Activated CD8-positive, alpha-beta T cell treated with anti-CD3 and anti-CD28 coated beads for 36 hours (primary cell): ENCODE results near the gene CEND1. TPM values are rescaled to one million over a fixed set of nuclear protein-coding genes. Genes with fewer than 3 reads are reported as not detected.

Experiments used
- ATAC-seq: fragments of 200-7000 bp; cut with Tn5 transposase; one replicate; pipeline ENCODE4 v1.10.0; 2021; ENCODE audit warnings: mild to moderate bottlenecking, moderate library complexity
- CTCF ChIA-PET: fragments of 350-600 bp; sonication (Branson Sonifier 250); formaldehyde crosslinking; loops from one replicate; lab custom pipeline; 2021; ENCODE audit warnings: antibody characterized with exemption; lab: Charles Lee
- POLR2A ChIA-PET: fragments of 350-600 bp; sonication (Branson Sonifier 250); formaldehyde crosslinking; loops from one replicate; lab custom pipeline; 2021; ENCODE audit warnings: antibody characterized with exemption; lab: Charles Lee
- DNase-seq: peaks from one replicate; pipeline ENCODE4 v3.0.0-alpha.2; 2020
- H3K27ac Mint-ChIP-seq: one replicate; pipeline ENCODE4 v1.8.0; 2021; ENCODE audit warnings: mild to moderate bottlenecking, mixed read lengths
- H3K27me3 Mint-ChIP-seq: one replicate; pipeline ENCODE4 v1.8.0; 2021; ENCODE audit warnings: mixed read lengths
- H3K36me3 Mint-ChIP-seq: one replicate; pipeline ENCODE4 v1.8.0; 2021; ENCODE audit warnings: low read depth, mixed read lengths
- H3K4me1 Mint-ChIP-seq: one replicate; pipeline ENCODE4 v1.8.0; 2021; ENCODE audit warnings: low read depth, mixed read lengths
- H3K4me3 Mint-ChIP-seq: one replicate; pipeline ENCODE4 v1.8.0; 2021; ENCODE audit warnings: mild to moderate bottlenecking, moderate library complexity, mixed read lengths
- H3K9me3 Mint-ChIP-seq: one replicate; pipeline ENCODE4 v1.8.0; 2021; ENCODE audit warnings: mixed read lengths
- CTCF ChIP-seq: fragments of 200-600 bp; IDR thresholded peaks from one replicate; pipeline ENCODE4 v1.8.0; 2022; ENCODE audit warnings: antibody characterized with exemption, mild to moderate bottlenecking
- intact Hi-C: fragments of 100-400 bp; cut with micrococcal nuclease; formaldehyde crosslinking; loops from one replicate; pipeline ENCODE4 v1.10.0; 2022
- total RNA-seq, 2 experiments: library from RNA; stranded (reverse); gene quantifications; one replicate each; pipeline ENCODE4 v1.2.3, GENCODE V29; 2021

Gene CEND1
- total RNA-seq, 2 experiments from 2014 or later, result 0.20 to 0.25 TPM

DNA sequence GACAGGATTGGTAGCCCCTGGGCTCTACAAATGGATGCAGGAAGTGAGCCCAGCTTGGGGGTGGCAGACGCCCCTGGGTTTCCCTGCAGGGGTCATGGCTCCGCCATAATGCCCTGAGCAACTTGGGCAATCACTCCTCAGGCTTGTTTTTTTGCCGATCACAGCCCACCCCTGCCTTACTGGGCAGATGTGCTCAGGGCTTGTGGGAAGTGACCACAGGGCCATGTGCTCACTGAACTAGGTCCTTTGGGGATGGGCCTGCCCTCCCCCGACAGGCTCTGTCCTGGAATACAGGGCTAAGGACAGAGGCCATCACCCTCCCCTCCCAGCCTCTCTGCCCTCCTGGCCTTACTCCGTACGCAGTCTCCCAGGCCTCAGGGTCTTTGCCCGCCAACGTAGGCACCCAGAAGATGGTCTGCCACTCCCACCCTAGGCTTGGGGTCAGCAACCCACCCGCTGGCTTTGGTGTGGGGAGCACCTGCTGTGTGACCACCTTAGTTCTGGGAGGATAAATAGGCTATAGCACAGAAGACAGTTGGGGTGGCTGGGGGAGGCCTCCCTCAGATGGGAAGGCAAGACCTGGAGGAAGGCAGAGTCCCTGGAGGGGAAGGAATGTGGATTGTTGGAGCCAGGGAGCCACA, 23.7 kb upstream of the CEND1 start:
- peak overlapping the region; percentile 70 for H3K27ac Mint-ChIP-seq
- intact Hi-C loops, result no loop called here

GRCh38 chr11:813072-813455, 23.2 kb upstream of the CEND1 start:
- intact Hi-C loops, result no loop called here
- ChIA-PET POLR2A (interaction anchor here (0.8 to 15.6 kb wide), 8 partner anchors 9 to 66 kb away, joined by 3 to 273 read pairs (median 6); partner anchors contain the start of genes CD151, CEND1, CRACR2B and GATD1), CTCF (no interaction called here)
- no peak for TF ChIP-seq CTCF
- Mint-ChIP-seq H3K36me3 (peaks cover 41% of the 10 kb centered on the region), H3K9me3 (no peaks in the 10 kb centered on the region), H3K27me3 (no peaks in the 10 kb centered on the region), H3K4me1 (peaks cover 25% of the 10 kb centered on the region), H3K27ac (peak overlapping the region; percentile 87), H3K4me3 (peak overlapping the region; percentile 87)
- no peak for DNase-seq
- ATAC-seq, result no peak

More for the DNA sequence above, 23.7 kb upstream of the CEND1 start:
- Mint-ChIP-seq H3K4me1 (peaks cover 23% of the 10 kb centered on the region), H3K27me3 (no peaks in the 10 kb centered on the region), H3K9me3 (no peaks in the 10 kb centered on the region), H3K36me3 (peaks cover 41% of the 10 kb centered on the region), H3K4me3 (no peak overlapping the region)
- ChIA-PET CTCF (no interaction called here), POLR2A (interaction anchor here (1.0 to 15.6 kb wide), 7 partner anchors 8 to 66 kb away, joined by 3 to 273 read pairs (median 4); partner anchors contain the start of genes CD151, CEND1, CRACR2B and GATD1)
- ATAC-seq (no peak), DNase-seq (no peak)
- no peak for TF ChIP-seq CTCF

DNA sequence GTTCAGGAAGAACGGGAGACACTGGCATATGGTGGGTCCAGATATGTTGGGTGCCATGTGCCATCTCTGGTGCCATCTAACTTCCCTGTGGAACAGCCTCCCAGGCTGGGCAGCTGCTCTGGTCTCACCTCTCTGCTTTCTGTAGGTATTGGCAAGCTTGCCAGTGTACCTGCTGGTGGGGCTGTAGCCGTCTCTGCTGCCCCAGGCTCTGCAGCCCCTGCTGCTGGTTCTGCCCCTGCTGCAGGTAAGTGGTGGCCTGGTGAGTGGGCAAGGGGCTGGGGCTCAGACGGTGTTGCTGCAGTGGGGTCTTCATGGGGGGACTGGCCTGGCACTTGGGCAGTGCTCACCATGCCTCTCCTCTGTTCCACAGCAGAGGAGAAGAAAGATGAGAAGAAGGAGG, 22.5 kb upstream of the CEND1 start:
- Mint-ChIP-seq H3K27me3 (no peaks in the 10 kb centered on the region), H3K36me3 (peaks cover 44% of the 10 kb centered on the region), H3K9me3 (no peaks in the 10 kb centered on the region), H3K4me3 (peak overlapping the region; percentile 87), H3K4me1 (peaks cover 28% of the 10 kb centered on the region), H3K27ac (peak overlapping the region; percentile 87)
- TF ChIP-seq CTCF, result no peak
- DNase-seq (no peak), ATAC-seq (no peak)
- ChIA-PET CTCF (interaction anchor here (1.2 to 2.0 kb wide), 2 partner anchors 8 to 16 kb away, joined by 3 to 4 read pairs; no protein-coding TSS in a partner anchor), POLR2A (interaction anchor here (0.6 to 15.6 kb wide), 10 partner anchors 7 to 117 kb away, joined by 3 to 273 read pairs (median 6); partner anchors contain the start of genes CD151, CRACR2B, DEAF1 and PIDD1)
- intact Hi-C loops, result no loop called here

DNA sequence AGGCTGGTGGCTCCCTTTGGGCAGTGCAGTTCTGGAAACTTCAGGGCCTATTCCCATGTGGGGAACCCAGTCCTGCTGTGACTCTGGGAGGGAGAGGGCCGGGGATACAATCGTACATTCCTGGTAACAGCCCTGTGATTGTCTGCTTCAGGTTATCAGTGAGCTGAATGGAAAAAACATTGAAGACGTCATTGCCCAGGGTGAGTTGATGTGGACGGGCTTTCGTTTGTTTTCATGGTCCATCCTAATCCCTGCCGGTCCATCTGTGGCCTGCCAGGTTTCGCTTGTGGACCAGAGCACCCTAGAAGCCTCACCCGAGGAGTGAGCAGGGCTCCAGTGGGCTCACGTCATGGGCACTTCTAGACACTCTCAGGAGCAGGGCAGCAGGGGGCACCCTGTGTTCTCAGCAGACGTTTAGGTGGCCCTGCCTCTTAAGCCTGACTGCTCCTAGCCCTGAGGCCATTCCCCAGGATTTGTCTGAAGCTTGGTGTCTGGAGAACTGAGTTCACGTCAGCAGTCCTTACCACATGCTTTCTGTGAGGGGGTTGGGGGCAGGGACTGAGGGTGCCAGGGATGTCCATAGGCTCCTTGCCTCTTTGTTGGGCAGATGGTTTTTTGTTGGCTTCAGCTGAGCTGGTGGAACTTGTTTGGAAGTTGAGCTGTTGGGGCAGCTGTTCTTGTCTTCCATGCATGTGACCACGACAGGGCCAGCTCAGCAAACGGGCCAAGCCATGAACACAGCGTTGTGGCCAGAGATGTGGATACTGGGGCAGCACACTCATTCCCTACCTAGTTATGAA, 21.8 kb upstream of the CEND1 start:
- ChIA-PET POLR2A (interaction anchor here (0.6 to 15.6 kb wide), 10 partner anchors 8 to 543 kb away, joined by 3 to 273 read pairs (median 6); partner anchors contain the start of genes CD151, CRACR2B, DEAF1 and GATD1), CTCF (interaction anchor here (0.9 to 2.0 kb wide), 4 partner anchors 8 to 30 kb away, joined by 3 to 4 read pairs (median 3); partner anchors contain the start of gene POLR2L)
- Mint-ChIP-seq H3K27ac (peak overlapping the region; percentile 87), H3K9me3 (no peaks in the 10 kb centered on the region), H3K36me3 (peaks cover 44% of the 10 kb centered on the region), H3K27me3 (no peaks in the 10 kb centered on the region), H3K4me3 (peak overlapping the region; percentile 87), H3K4me1 (peaks cover 28% of the 10 kb centered on the region)
- no peak for ATAC-seq
- DNase-seq, result no peak
- intact Hi-C loops, result no loop called here
- no peak for TF ChIP-seq CTCF
